ENCODE measurements around the gene MRPL40. TPM values are rescaled to one million over a fixed set of nuclear protein-coding genes. Genes with fewer than 3 reads are reported as not detected.

Gene MRPL40
- total and polyA plus RNA-seq, 2 experiments from 2014 or later: 15.5 to 53.5 TPM

DNA sequence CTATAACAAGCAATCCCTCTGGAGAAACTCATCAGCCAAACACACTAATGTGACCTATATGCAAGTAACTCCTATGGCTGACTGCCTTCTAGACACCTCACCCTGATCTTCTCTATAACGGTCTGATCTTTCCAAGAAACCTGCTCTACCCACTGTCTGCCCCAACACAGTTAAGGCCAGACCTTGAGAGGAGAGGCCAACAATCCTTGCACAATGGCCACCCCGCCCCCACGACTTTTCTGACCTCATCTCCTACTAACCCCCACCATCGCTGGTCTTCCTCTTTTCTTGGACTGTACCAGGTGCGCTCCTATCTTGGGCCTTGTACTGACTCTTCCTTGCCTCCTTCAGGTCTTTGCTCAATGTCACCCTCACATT, 13.3 kb upstream of the MRPL40 start (continued):
- TF ChIP-seq ZNF462 (CRISPR knock-in tag; IDR thresholded peaks at IDR 0.05) (no peak), NANOG (IDR thresholded peaks at IDR 0.05; ENCODE audit: borderline replicate concordance) (no peak), STAT1 (IDR thresholded peaks at IDR 0.05; ENCODE audit: unreplicated experiment) (no peak)

GRCh38 chr22:19419464-19420178, 12.7 kb upstream of the MRPL40 start:
- peak overlapping the region; percentile 41; the same call in 1 of the 2 replicates for H3K27ac Mint-ChIP-seq
- peak; percentile 47; the same call in 2 of the 3 replicates for ATAC-seq

More at GRCh38 chr22:19419464-19420178, 12.7 kb upstream of the MRPL40 start:
- H3K4me3 Mint-ChIP-seq: no peak overlapping the region
- Histone ChIP-seq H2AFZ (no peak overlapping the region), H3K4me1 (ENCODE audit: insufficient read depth) (peaks cover 26% of the 10 kb centered on the region), H4K20me1 (replicated peaks; ENCODE audit: insufficient read depth) (peaks cover 70% of the 10 kb centered on the region), H3K4me3 (no peak overlapping the region), H3K27ac (ENCODE audit: low read depth) (no peak overlapping the region), H3K27me3 (ENCODE audit: insufficient read depth) (no peaks in the 10 kb centered on the region), H3K9me2 (ENCODE audit: insufficient read depth) (no peaks in the 10 kb centered on the region), H3K79me2 (replicated peaks; ENCODE audit: insufficient read depth) (peaks cover 100% of the 10 kb centered on the region), H3K36me3 (ENCODE audit: insufficient read depth) (no peaks in the 10 kb centered on the region), H3F3A (replicated peaks; ENCODE audit: low read depth) (no peaks in the 10 kb centered on the region), H3K4me2 (no peak overlapping the region)
- TF ChIP-seq JUNB (IDR thresholded peaks at IDR 0.05; ENCODE audit: unreplicated experiment): no peak
- TF ChIP-seq ETS1 (IDR thresholded peaks at IDR 0.05): no peak
- no peak for TF ChIP-seq STAT1 (IDR thresholded peaks at IDR 0.05; ENCODE audit: unreplicated experiment)
- no peaks in the 10 kb centered on the region; the same call in 2 of the 3 replicates for H3K9me3 Mint-ChIP-seq
- DNase-seq (ENCODE audit: low spot score): no peak
- H3K36me3 Mint-ChIP-seq (ENCODE audit: low read depth): peaks cover 13% of the 10 kb centered on the region
- H3K27me3 Mint-ChIP-seq (ENCODE audit: insufficient read depth, low read depth, poor library complexity): no peaks in the 10 kb centered on the region
- peaks cover 36% of the 10 kb centered on the region for H3K4me1 Mint-ChIP-seq

Data from GM23338 (cell line).